PC-9 (cell line): ENCODE results near the gene SYNGR2. TPM values are rescaled to one million over a fixed set of nuclear protein-coding genes. Genes with fewer than 3 reads are reported as not detected.

Experiments used
- BruUV-seq: library from RNA; stranded (reverse); fragments of 400-500 nt; replicated peaks from 2 replicates; lab custom pipeline; 2021; lab: Mats Ljungman, UMichigan
- CTCF ChIA-PET: fragments of 300-600 bp; sonication (Branson Sonifier 250); formaldehyde crosslinking; loops from one replicate; lab custom pipeline; 2022; ENCODE audit warnings: antibody characterized with exemption; lab: Charles Lee
- POLR2A ChIA-PET: fragments of 300-600 bp; sonication (Branson Sonifier 250); formaldehyde crosslinking; loops from one replicate; lab custom pipeline; 2022; ENCODE audit warnings: antibody characterized with exemption; ENCODE audit not compliant: unreplicated experiment; lab: Charles Lee
- DNase-seq, 2 experiments: peaks; one replicate each; pipeline versions ENCODE4 v3.0.0 to v3.0.0-alpha.2; 2015 to 2022; ENCODE audit warnings: mixed read lengths in 1 of 2
- H2AFZ ChIP-seq: fragments of 200-600 bp; sonication (generic); 2 replicates; pipeline ENCODE4 v1.8.1; 2017; ENCODE audit warnings: antibody characterized with exemption
- H3F3A ChIP-seq: fragments of 200-600 bp; sonication (generic); 2 replicates; pipeline ENCODE4 v1.8.1; 2017; ENCODE audit warnings: antibody characterized with exemption, mild to moderate bottlenecking, low read depth; ENCODE audit not compliant: insufficient read depth
- H3K27ac ChIP-seq: fragments of 200-600 bp; sonication (generic); 2 replicates; pipeline ENCODE4 v1.6.1; 2016; ENCODE audit warnings: mixed run types
- H3K27me3 ChIP-seq: fragments of 200-600 bp; sonication (generic); 2 replicates; pipeline ENCODE4 v1.6.1; 2016; ENCODE audit warnings: low read depth, mixed run types; ENCODE audit not compliant: insufficient read depth
- H3K36me3 ChIP-seq: fragments of 200-600 bp; sonication (generic); 2 replicates; pipeline ENCODE4 v1.6.1; 2016; ENCODE audit warnings: low read depth, mixed run types
- H3K4me1 ChIP-seq: fragments of 200-600 bp; sonication (generic); replicated peaks from 2 replicates; pipeline ENCODE4 v1.6.1; 2016; ENCODE audit warnings: mixed run types; ENCODE audit not compliant: insufficient read depth
- H3K4me2 ChIP-seq: fragments of 200-600 bp; sonication (generic); 2 replicates; pipeline ENCODE4 v1.6.1; 2017; ENCODE audit warnings: mixed run types
- H3K4me3 ChIP-seq: fragments of 200-600 bp; sonication (generic); 2 replicates; pipeline ENCODE4 v1.6.1; 2016; ENCODE audit warnings: mixed run types
- H3K79me2 ChIP-seq: fragments of 200-600 bp; sonication (generic); 2 replicates; pipeline ENCODE4 v1.6.1; 2017; ENCODE audit warnings: low read depth, mixed run types
- H3K9me2 ChIP-seq: fragments of 200-600 bp; sonication (generic); 2 replicates; pipeline ENCODE4 v1.8.1; 2017; ENCODE audit warnings: mild to moderate bottlenecking; ENCODE audit not compliant: insufficient read depth
- H3K9me3 ChIP-seq: fragments of 200-600 bp; sonication (generic); 2 replicates; pipeline ENCODE4 v1.8.1; 2016; ENCODE audit warnings: low read depth; ENCODE audit not compliant: insufficient read depth
- H4K20me1 ChIP-seq: fragments of 200-600 bp; sonication (generic); 2 replicates; pipeline ENCODE4 v1.8.1; 2017; ENCODE audit not compliant: insufficient read depth
- CTCF ChIP-seq: fragments of 200-600 bp; sonication (generic); conservative IDR thresholded peaks from 2 replicates; pipeline ENCODE4 v1.6.1; 2017; ENCODE audit warnings: mixed run types, antibody characterized with exemption, mild to moderate bottlenecking, moderate library complexity
- EZH2 ChIP-seq: fragments of 200-600 bp; sonication (generic); IDR thresholded peaks from 2 replicates; pipeline ENCODE4 v1.8.0; 2017; ENCODE audit warnings: antibody characterized with exemption, low read depth
- intact Hi-C: fragments of 100-400 bp; cut with micrococcal nuclease; formaldehyde crosslinking; loops from one replicate; pipeline ENCODE4 v1.10.0; 2022; ENCODE audit not compliant: unreplicated experiment
- total RNA-seq: library from RNA; stranded (reverse); gene quantifications from 2 replicates; pipeline ENCODE4 v1.2.3, GENCODE V29; 2021

SYNGR2 gene
- total RNA-seq, 1 experiment from 2014 or later: 91.9 TPM

GRCh38 chr17:78122931-78123249 is 45.5 kb upstream of the SYNGR2 start:
- Histone ChIP-seq H3K27ac (no peak overlapping the region), H3K4me1 (peaks cover 6% of the 10 kb centered on the region), H3K4me2 (no peak overlapping the region), H3F3A (no peaks in the 10 kb centered on the region), H3K4me3 (no peak overlapping the region), H3K79me2 (peaks cover 13% of the 10 kb centered on the region), H4K20me1 (no peaks in the 10 kb centered on the region), H3K9me3 (no peaks in the 10 kb centered on the region), H3K36me3 (no peaks in the 10 kb centered on the region), H2AFZ (no peak overlapping the region), H3K9me2 (no peaks in the 10 kb centered on the region), H3K27me3 (no peaks in the 10 kb centered on the region)
- TF ChIP-seq EZH2: no peak
- no peak for TF ChIP-seq CTCF
- BruUV-seq: no TSS peak
- intact Hi-C loops: no loop called here
- POLR2A ChIA-PET: no interaction called here
- CTCF ChIA-PET: no interaction called here
- DNase-seq: no peak

GRCh38 chr17:78123258-78123929 is 45.0 kb upstream of the SYNGR2 start:
- Histone ChIP-seq H3K9me2 (no peaks in the 10 kb centered on the region), H3K4me1 (peaks cover 6% of the 10 kb centered on the region), H3K27ac (no peak overlapping the region), H3K36me3 (no peaks in the 10 kb centered on the region), H3K9me3 (no peaks in the 10 kb centered on the region), H3K79me2 (peaks cover 13% of the 10 kb centered on the region), H3K4me2 (no peak overlapping the region), H3K4me3 (no peak overlapping the region), H3F3A (no peaks in the 10 kb centered on the region), H3K27me3 (no peaks in the 10 kb centered on the region), H4K20me1 (no peaks in the 10 kb centered on the region), H2AFZ (no peak overlapping the region)
- POLR2A ChIA-PET: no interaction called here
- DNase-seq: no peak
- intact Hi-C loops: no loop called here
- CTCF ChIA-PET: no interaction called here
- TF ChIP-seq EZH2 (no peak), CTCF (no peak)
- no TSS peak for BruUV-seq

- peaks cover 13% of the 10 kb centered on the region for H3K79me2 ChIP-seq
- no peak overlapping the region for H3K27ac ChIP-seq
- no TSS peak for BruUV-seq
- CTCF ChIA-PET: no interaction called here
- POLR2A ChIA-PET: no interaction called here
- H2AFZ ChIP-seq: no peak overlapping the region
- H3K4me1 ChIP-seq: peaks cover 11% of the 10 kb centered on the region
- no peak for TF ChIP-seq CTCF
- TF ChIP-seq EZH2: no peak
- no peak for DNase-seq
- no peaks in the 10 kb centered on the region for H3K36me3 ChIP-seq
- H4K20me1 ChIP-seq: no peaks in the 10 kb centered on the region
- H3K27me3 ChIP-seq: no peaks in the 10 kb centered on the region
- H3K4me2 ChIP-seq: no peak overlapping the region
- intact Hi-C loops: no loop called here
- H3K9me2 ChIP-seq: no peaks in the 10 kb centered on the region
- no peak overlapping the region for H3K4me3 ChIP-seq
- no peaks in the 10 kb centered on the region for H3K9me3 ChIP-seq
- 0 out of 2 replicates have a peak, but pooled peaks cover 5% of the 10 kb centered on the region for H3F3A ChIP-seq
Measured at GRCh38 chr17:78124081-78124835, 44.1 kb upstream of the SYNGR2 start.
